Aorta (tissue), 5 donors: ENCODE data around the gene BRI3. TPM values are rescaled to one million over a fixed set of nuclear protein-coding genes. Genes with fewer than 3 reads are reported as not detected.

ENCODE experiments used
- ATAC-seq: fragments of 200-7000 bp; cut with Tn5 transposase; one replicate; pipeline ENCODE4 v1.9.1; 2022; ENCODE audit warnings: moderate library complexity; ENCODE audit not compliant: low FRiP score
- DNase-seq, 2 donors: peaks; one replicate each; pipeline ENCODE4 v3.0.0-alpha.2; 2020
- H3K27ac ChIP-seq, 2 donors: one replicate each; pipeline ENCODE4 v1.5.1; 2013; ENCODE audit warnings: low read length in 2 of 2, mild to moderate bottlenecking in 2 of 2, moderate library complexity in 2 of 2, control low read depth in 1 of 2, inconsistent platforms in 1 of 2, low read depth in 1 of 2
- H3K27me3 ChIP-seq, 2 donors: one replicate each; pipeline ENCODE4 v1.6.1; 2013; ENCODE audit warnings: control low read depth in 1 of 2, low read length in 1 of 2, mild to moderate bottlenecking in 1 of 2, moderate library complexity in 1 of 2; ENCODE audit not compliant: insufficient read depth in 2 of 2, control insufficient read depth in 1 of 2
- H3K36me3 ChIP-seq, 2 donors: one replicate each; pipeline ENCODE4 v1.6.1; 2013; ENCODE audit warnings: control low read depth in 1 of 2, low read length in 1 of 2, mild to moderate bottlenecking in 1 of 2; ENCODE audit not compliant: insufficient read depth in 2 of 2, control insufficient read depth in 1 of 2
- H3K4me1 ChIP-seq, 2 donors: one replicate each; pipeline ENCODE4 v1.6.1; 2013; ENCODE audit warnings: low read length in 2 of 2, control low read depth in 1 of 2, mild to moderate bottlenecking in 1 of 2, moderate library complexity in 1 of 2; ENCODE audit not compliant: insufficient read depth in 2 of 2, control insufficient read depth in 1 of 2
- H3K4me3 ChIP-seq, 2 donors: one replicate each; pipeline ENCODE4 v1.5.1; 2013; ENCODE audit warnings: low read length in 2 of 2, control low read depth in 1 of 2, mild to moderate bottlenecking in 1 of 2
- H3K9me3 ChIP-seq: one replicate; pipeline ENCODE4 v1.6.1; 2013; ENCODE audit warnings: mild to moderate bottlenecking, low read length; ENCODE audit not compliant: control insufficient read depth
- WGBS, 2 donors: extraction: QIAGEN DNeasy Blood & Tissue Kit; methylation state at CpG; one replicate each; pipeline ENCODE4 v1.1.7; 2013; 5-methylcytosine and 5-hydroxymethylcytosine counted together
- intact Hi-C, 2 donors: fragments of 100-400 bp; cut with DNase I; formaldehyde crosslinking; loops; one replicate each; pipeline versions ENCODE4 v1.14.2 to v1.15.0; 2022
- polyA plus RNA-seq, 2 donors: library from polyadenylated mRNA; stranded (reverse); fragments of 200-250 nt; gene quantifications; one replicate each; pipeline ENCODE4 v1.2.3, GENCODE V29; 2013
- total RNA-seq, 2 donors: library from RNA; stranded (reverse); fragmentation: NEBNext Ultra II Directional; extraction: Animal tissue kit (Norgen Biotek cat#: 25700); gene quantifications; one replicate each; pipeline ENCODE4 v1.2.1, GENCODE V29; 2021
- donor health status: healthy with polysubstance abuse.
- donor health status: Bipolar disorder and iron deficiency.
- donor health status: DM: no; HTN: no; CAD: no.
- donor health status: DM: no; HTN: no; CAD: no.
- donor health status: DM: yes; HTN: yes; CAD: no.

The BRI3 gene
- total and polyA plus RNA-seq, 4 donors, result 155 to 295 (median 192) TPM

DNA sequence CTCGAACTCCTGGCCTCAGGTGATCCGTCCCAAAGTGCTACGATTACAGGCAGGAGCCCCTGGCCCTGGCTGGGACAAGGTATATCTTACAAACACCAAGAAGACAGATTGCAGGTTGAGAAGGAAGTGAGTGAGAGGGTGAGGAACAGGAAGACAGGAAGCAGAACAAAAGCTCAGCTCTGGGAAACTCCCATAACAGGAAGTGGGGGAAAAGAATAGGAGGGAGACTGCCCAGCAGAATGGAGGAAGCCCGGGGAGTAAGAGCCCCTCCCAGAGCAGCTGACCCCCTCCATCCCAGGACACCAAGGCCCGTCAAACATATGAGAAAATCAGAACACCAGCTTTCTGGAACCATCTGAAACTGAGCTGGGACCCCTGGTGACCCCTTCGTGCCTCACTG is 32.4 kb upstream of the BRI3 start:
- WGBS, 2 donors, result 89 to 93% methylated on average over 6 of the region's 6 CpGs
- DNase-seq, result no peak
- H3K27ac ChIP-seq, result no peak overlapping the region
- no peaks in the 10 kb centered on the region for H3K9me3 ChIP-seq
- no peak overlapping the region for H3K4me3 ChIP-seq
- no peak for ATAC-seq
- intact Hi-C loops, result loop anchor here in 1 of 2 donors (10.0 kb wide), 1 partner anchor 54 kb away; no protein-coding TSS in a partner anchor
- H3K36me3 ChIP-seq, result peaks cover 0 to 2% of the 10 kb centered on the region in 2 donors
- no peaks in the 10 kb centered on the region for H3K4me1 ChIP-seq
- H3K27me3 ChIP-seq, result no peaks in the 10 kb centered on the region

DNA sequence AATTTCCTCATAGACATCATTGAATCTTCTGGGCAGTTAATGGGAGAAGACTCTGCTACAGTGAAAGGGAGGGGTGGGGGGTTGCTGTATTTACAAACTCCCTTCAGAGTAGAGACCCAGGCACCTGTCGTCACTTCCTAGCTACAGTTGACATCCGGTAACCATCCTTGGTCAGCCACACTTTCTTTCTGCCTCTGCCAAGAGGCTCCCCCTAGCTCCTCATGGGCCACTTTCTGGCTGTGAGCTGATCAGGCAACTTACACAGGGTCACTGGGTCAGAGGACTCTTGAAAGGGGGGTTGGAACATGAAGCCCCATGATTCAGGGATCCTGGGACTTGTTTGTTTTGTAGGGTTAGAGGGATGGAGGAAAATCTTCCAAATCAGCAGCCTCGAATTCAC is 30.7 kb upstream of the BRI3 start:
- DNase-seq, result no peak
- no peaks in the 10 kb centered on the region for H3K9me3 ChIP-seq
- no peaks in the 10 kb centered on the region for H3K27me3 ChIP-seq
- H3K27ac ChIP-seq, result no peak overlapping the region
- H3K4me3 ChIP-seq, result no peak overlapping the region
- 85% methylated on average over 3 of the region's 3 CpGs for WGBS, 2 donors
- H3K36me3 ChIP-seq, result peaks cover 0 to 2% of the 10 kb centered on the region in 2 donors
- no peaks in the 10 kb centered on the region for H3K4me1 ChIP-seq
- ATAC-seq, result no peak
- intact Hi-C loops, result loop anchor here in 1 of 2 donors (10.0 kb wide), 1 partner anchor 594 kb away; no protein-coding TSS in a partner anchor

DNA sequence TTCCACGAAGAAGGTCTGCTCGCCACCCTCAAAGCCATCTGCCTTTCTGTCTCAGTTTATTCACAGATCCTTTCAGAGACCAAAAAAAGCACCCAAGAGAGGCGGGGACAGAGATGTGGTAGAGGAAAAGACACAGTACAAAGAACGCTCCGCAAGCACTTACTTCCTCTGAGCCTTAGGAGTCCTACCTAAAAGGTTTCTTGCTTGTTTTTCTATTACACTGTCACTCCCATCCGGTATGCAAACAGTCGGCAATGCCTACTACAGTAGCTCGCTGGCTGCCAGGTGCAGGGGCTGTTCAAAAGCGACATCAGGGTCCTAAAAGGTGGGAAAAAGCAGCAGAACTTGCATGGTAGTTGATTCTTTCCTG is 30.3 kb upstream of the BRI3 start:
- Histone ChIP-seq H3K36me3 (no peaks in the 10 kb centered on the region), H3K4me3 (peak overlapping the region in 1 of 2 donors; percentile 75), H3K4me1 (no peaks in the 10 kb centered on the region), H3K9me3 (no peaks in the 10 kb centered on the region), H3K27ac (no peak overlapping the region), H3K27me3 (no peaks in the 10 kb centered on the region)
- intact Hi-C loops, result loop anchor here in 1 of 2 donors (10.0 kb wide), 1 partner anchor 594 kb away; no protein-coding TSS in a partner anchor
- DNase-seq (no peak), ATAC-seq (no peak)
- WGBS, 2 donors, result 43% methylated on average over 9 of the region's 9 CpGs

DNA sequence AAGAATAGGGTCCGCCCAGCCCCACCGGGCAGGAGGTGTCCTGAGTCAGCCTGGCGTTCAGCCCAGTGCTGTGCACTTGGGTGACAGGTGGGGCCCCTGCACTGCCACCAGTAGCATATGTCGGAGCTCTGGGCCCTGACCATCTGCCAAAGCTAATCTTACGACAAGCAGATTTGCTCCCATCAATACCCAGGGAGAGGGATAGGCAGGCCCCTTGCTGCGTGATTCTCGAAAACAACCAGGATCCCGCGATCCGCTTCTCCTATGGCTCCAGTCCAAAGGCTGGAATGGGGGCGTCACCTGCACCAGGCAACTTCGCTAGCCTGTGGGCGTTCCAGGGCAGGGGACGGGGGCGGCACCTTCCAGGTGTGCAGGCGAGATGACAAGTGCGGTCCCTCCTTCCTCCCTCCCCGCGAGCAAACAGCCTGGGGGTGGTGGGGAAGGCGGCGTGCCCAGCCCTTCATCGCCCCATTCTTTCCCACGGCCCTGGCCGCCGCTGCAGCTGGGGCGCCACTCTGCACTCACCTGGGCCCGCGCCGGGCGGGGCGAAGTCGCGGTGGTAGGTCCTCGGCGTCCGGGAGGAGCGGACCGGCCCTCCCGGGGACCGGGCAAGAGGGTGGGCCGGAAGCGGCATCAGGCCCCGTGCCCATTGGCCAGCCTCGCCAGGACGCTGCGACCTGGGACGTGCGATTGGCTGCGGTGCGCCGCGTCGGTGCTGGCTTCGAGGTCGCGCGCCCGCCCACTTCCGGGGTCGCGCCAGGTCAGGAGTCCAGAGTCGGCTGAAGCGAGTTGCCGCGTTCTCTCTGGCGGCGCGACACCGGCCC is 29.7 kb upstream of the BRI3 start, which contains the start of gene TECPR1:
TSS of gene TECPR1 (minus strand) at position 632 of the 824 bp plus-strand sequence. CDS start 6,086 bp downstream, outside the sequence.
- intact Hi-C loops, result loop anchor here (2.0 to 10.0 kb wide), 2 partner anchors 33 to 593 kb away; no protein-coding TSS in a partner anchor
- H3K4me1 ChIP-seq, result no peaks in the 10 kb centered on the region

DNA sequence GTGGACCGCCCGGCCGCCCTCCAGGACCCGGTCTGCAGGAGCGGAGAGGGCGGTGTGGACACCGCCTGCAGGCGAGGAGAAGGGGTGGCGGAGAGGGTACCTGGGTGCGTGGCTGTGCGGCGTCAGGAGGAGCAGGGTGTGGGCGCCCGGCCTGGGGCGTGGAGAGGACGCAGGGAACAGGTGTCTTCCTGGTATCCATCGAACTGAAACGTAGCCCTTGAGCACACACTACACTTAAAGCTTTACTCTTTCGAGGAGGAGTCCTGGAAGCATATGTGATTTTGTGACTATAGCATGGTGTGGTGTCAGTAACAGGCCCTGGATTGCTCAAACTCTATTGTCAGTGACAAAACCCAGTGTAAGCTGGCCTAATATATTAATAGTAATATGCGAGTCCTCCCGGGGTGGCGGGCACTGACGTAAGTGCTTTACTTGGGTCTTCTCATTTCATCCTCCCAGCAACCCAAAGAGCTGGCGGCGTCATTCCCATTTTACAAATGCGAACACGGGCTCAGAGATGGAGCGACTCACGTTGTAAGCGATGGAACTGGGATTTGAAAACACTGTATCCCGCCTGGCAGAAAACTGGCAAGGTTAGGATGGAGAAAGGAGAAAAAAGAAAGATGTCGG is 28.9 kb upstream of the BRI3 start:
- Histone ChIP-seq H3K27ac (peak overlapping the region in 1 of 2 donors; percentile 39), H3K36me3 (no peaks in the 10 kb centered on the region), H3K9me3 (no peaks in the 10 kb centered on the region), H3K27me3 (no peaks in the 10 kb centered on the region), H3K4me3 (peak overlapping the region; percentile 75 to 80), H3K4me1 (no peaks in the 10 kb centered on the region)
- ATAC-seq (peak; percentile 2), DNase-seq (no peak)
- intact Hi-C loops, result loop anchor here (2.0 to 10.0 kb wide), 2 partner anchors 32 to 592 kb away; no protein-coding TSS in a partner anchor
- 20% methylated on average over 31 to 32 of the region's 32 CpGs for WGBS, 2 donors

More for the DNA sequence above, 29.7 kb upstream of the BRI3 start, which contains the start of gene TECPR1:
- H3K4me3 ChIP-seq, result peak within 1 kb of the TSS; percentile 75 to 80
- H3K27ac ChIP-seq, result peak within 1 kb of the TSS in 1 of 2 donors; percentile 39
- no peaks in the 10 kb centered on the region for H3K36me3 ChIP-seq
- H3K9me3 ChIP-seq, result no peaks in the 10 kb centered on the region
- DNase-seq (peak; percentile 97 to 98), ATAC-seq (peak; percentile 99)
- WGBS, 2 donors, result 0 to 1% methylated on average over 55 to 69 of the region's 69 CpGs
- no peaks in the 10 kb centered on the region for H3K27me3 ChIP-seq

DNA sequence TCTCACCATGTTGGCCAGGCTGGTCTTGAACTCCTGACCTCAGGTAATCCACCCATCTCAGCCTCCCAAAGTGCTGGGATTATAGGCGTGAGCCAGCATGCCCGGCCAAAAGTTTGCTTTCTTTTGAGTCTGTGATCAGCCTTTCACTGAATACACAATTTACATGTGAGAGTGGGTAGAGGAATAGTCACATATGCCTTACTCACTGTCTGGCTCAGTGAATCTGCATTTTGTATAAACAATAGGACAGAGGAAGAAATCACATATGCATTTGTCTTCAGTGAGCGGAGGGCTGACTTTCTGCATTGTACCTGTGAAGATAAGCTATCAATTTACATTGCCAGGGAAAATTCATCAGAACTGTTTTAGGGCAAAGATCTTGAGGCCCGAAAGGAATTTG is 27.0 kb upstream of the BRI3 start:
- Histone ChIP-seq H3K4me3 (no peak overlapping the region), H3K4me1 (no peaks in the 10 kb centered on the region), H3K36me3 (no peaks in the 10 kb centered on the region), H3K27ac (no peak overlapping the region), H3K9me3 (no peaks in the 10 kb centered on the region), H3K27me3 (no peaks in the 10 kb centered on the region)
- no peak for ATAC-seq
- DNase-seq, result no peak
- intact Hi-C loops, result loop anchor here in 1 of 2 donors (10.0 kb wide), 1 partner anchor 590 kb away; no protein-coding TSS in a partner anchor
- 96 to 97% methylated on average over 4 of the region's 4 CpGs for WGBS, 2 donors

DNA sequence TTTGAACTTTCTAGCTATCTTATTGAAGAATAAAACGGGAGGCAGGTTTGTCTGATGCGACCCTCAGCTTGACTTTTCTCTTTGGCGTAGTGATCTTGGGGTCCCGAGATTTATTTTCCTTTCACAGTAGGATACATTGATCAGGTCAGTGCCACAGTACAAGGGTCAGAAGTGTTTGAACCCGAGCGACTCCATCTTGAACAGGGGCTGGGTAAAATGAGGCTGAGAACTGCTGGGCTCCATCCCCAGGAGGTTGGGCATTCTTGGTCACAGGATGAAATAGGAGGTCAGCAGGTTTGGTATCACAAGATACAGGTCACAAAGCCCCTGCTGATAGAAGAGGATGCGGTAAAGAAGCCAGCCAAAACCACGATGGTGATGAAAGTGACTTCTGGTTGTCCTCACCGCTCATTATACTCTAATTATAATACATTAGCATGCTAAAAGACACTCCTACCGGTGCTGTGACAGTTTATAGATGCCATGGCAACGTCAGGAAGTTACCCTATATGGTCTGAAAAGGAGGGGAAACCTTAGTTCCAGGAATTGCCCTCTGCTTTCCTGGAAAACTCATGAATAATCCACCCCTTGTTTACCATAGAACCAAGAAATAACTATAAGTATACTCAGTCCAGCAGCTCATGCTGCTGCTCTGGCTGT is 26.4 kb upstream of the BRI3 start:
- no peak overlapping the region for H3K27ac ChIP-seq
- intact Hi-C loops, result loop anchor here in 1 of 2 donors (10.0 kb wide), 1 partner anchor 590 kb away; no protein-coding TSS in a partner anchor
- no peaks in the 10 kb centered on the region for H3K9me3 ChIP-seq
- H3K4me1 ChIP-seq, result no peaks in the 10 kb centered on the region
- WGBS, 2 donors, result 87 to 88% methylated on average over 11 of the region's 11 CpGs
- DNase-seq (no peak), ATAC-seq (no peak)
- no peak overlapping the region for H3K4me3 ChIP-seq
- H3K36me3 ChIP-seq, result no peaks in the 10 kb centered on the region
- H3K27me3 ChIP-seq, result no peaks in the 10 kb centered on the region

DNA sequence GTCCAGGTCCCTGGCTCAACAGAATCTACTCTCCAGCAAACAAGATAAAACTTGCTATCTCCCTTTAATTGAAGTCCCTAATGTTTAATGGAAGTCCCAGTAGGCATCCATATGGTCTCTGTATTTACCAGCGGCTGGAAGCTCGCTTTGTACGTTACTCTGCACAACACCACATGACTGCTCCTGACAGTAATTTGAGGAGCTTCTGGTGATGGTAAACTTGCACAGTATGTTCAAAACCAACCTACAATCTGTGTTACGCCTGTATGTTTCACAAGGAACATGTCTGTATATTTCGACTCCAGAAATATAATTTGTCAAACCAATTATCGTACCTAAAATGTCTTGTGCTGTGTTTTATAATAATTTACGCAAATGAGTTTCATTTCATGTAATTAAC is 25.1 kb upstream of the BRI3 start:
- 93 to 95% methylated on average over 7 of the region's 7 CpGs for WGBS, 2 donors
- Histone ChIP-seq H3K36me3 (no peaks in the 10 kb centered on the region), H3K27me3 (no peaks in the 10 kb centered on the region), H3K27ac (no peak overlapping the region), H3K4me3 (no peak overlapping the region), H3K9me3 (no peaks in the 10 kb centered on the region), H3K4me1 (no peaks in the 10 kb centered on the region)
- ATAC-seq (no peak), DNase-seq (no peak)
- intact Hi-C loops, result loop anchor here in 1 of 2 donors (10.0 kb wide), 1 partner anchor 588 kb away; no protein-coding TSS in a partner anchor
